Thoracic aorta (tissue), 2 donors: ENCODE data around the gene SCOC. TPM values are rescaled to one million over a fixed set of nuclear protein-coding genes. Genes with fewer than 3 reads are reported as not detected.

Experiments
- ATAC-seq: fragments of 150-250 bp; one replicate; pipeline ENCODE4 v1.8.0; 2017; ENCODE audit warnings: low read depth; ENCODE audit not compliant: insufficient number of reproducible peaks, low FRiP score
- DNase-seq: peaks from one replicate; pipeline ENCODE4 v3.0.0-alpha.2; 2020; ENCODE audit warnings: low spot score
- H3K27ac ChIP-seq, 2 donors: fragments of 200-600 bp; sonication (generic); 1 replicate in 1 of 2; 2 replicates in 1 of 2; pipeline ENCODE4 v1.5.1; 2016; ENCODE audit warnings: mild to moderate bottlenecking in 2 of 2, moderate library complexity in 2 of 2
- H3K27me3 ChIP-seq: fragments of 200-600 bp; sonication (generic); replicated peaks from 2 replicates; pipeline ENCODE4 v1.6.0; 2016; ENCODE audit warnings: mild to moderate bottlenecking; ENCODE audit not compliant: insufficient read depth
- H3K36me3 ChIP-seq: fragments of 200-600 bp; sonication (generic); one replicate; pipeline ENCODE4 v1.5.1; 2016
- H3K4me1 ChIP-seq, 2 donors: fragments of 200-600 bp; sonication (generic); 1 replicate in 1 of 2; 2 replicates in 1 of 2; pipeline versions ENCODE4 v1.5.1 to v1.6.0; 2016; ENCODE audit warnings: low read depth in 2 of 2, mild to moderate bottlenecking in 1 of 2; ENCODE audit not compliant: control insufficient read depth in 1 of 2
- H3K4me3 ChIP-seq: fragments of 200-600 bp; sonication (generic); 2 replicates; pipeline ENCODE4 v1.5.1; 2016; ENCODE audit warnings: mild to moderate bottlenecking
- H3K9me3 ChIP-seq: fragments of 200-600 bp; sonication (generic); 2 replicates; pipeline ENCODE4 v1.5.1; 2016
- total RNA-seq, 2 donors: library from RNA; depleted of rRNA; stranded (reverse); fragments of >200 nt; gene quantifications; one replicate each; pipeline versions ENCODE4 v1.1.0 to v1.2.3, GENCODE V29; 2016
- TF ChIP-seq, protein P1 (sequence below): fragments of 200-600 bp; sonication (generic); IDR thresholded peaks from one replicate; pipeline ENCODE4 v1.5.1; 2019; ENCODE audit warnings: antibody characterized with exemption

Gene SCOC
- total RNA-seq, 2 donors from 2014 or later = 32.0 to 34.4 TPM

- DNase-seq (no peak), ATAC-seq (no peak)
- H3K4me1 ChIP-seq = peaks cover 6 to 8% of the 10 kb centered on the region in 2 donors
- no peaks in the 10 kb centered on the region for H3K9me3 ChIP-seq
- TF ChIP-seq, protein P1, sequence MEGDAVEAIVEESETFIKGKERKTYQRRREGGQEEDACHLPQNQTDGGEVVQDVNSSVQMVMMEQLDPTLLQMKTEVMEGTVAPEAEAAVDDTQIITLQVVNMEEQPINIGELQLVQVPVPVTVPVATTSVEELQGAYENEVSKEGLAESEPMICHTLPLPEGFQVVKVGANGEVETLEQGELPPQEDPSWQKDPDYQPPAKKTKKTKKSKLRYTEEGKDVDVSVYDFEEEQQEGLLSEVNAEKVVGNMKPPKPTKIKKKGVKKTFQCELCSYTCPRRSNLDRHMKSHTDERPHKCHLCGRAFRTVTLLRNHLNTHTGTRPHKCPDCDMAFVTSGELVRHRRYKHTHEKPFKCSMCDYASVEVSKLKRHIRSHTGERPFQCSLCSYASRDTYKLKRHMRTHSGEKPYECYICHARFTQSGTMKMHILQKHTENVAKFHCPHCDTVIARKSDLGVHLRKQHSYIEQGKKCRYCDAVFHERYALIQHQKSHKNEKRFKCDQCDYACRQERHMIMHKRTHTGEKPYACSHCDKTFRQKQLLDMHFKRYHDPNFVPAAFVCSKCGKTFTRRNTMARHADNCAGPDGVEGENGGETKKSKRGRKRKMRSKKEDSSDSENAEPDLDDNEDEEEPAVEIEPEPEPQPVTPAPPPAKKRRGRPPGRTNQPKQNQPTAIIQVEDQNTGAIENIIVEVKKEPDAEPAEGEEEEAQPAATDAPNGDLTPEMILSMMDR = no peak
- no peaks in the 10 kb centered on the region for H3K36me3 ChIP-seq
- no peaks in the 10 kb centered on the region for H3K27me3 ChIP-seq
- no peak overlapping the region for H3K27ac ChIP-seq
- peak overlapping the region; percentile 81 for H3K4me3 ChIP-seq
Measured at GRCh38 chr4:140426610-140427105, 53.2 kb downstream of the SCOC start.

DNA sequence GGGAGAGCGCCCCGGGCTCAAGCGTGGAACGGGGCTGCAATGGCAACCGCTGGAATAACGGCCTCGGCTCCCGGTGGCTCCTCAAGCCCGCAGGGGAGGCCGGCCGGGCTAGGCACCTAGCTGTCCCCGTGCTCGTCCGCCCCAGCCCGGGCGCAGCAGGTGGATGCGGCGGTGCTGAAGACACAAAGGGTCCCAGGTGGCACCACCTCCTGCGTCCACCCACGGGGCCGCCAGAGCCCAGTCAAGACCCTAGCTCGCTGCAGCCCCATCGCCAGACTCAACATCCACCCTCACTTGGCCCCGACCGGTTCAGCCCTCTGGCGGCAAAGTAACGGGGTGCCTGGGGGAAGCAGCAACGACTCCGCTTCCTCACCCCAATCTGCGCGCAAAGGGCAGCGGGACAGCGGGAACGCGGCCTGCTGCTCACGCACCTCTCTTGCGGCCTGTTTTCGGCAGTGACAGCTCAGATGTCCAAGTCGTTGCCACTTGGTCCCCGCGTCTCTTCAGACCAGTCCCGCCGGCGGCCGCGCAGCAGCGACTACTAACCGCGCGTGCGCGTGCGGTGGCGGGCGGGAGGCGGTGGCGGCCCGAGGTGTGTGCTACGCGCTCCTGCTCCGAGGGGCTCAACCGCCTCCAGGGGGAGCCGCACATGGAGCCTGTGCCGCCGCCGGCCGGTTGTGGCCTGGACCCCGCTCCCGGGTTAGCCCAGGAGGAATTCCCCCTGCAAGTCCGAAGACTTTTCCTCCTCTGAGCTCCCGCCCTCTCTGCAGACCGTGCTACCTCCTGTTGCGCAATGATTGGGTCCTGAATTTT lies 53.9 kb downstream of the SCOC start, which contains the start of gene CLGN:
Gene CLGN (minus strand): TSS at position 543 of the 813 bp plus-strand sequence. CDS start 14,570 bp downstream, outside the sequence.
- Histone ChIP-seq H3K27me3 (no peaks in the 10 kb centered on the region), H3K9me3 (no peaks in the 10 kb centered on the region), H3K36me3 (no peaks in the 10 kb centered on the region), H3K4me3 (peak within 1 kb of the TSS; percentile 81), H3K27ac (no peak within 1 kb of the TSS), H3K4me1 (peaks cover 6 to 8% of the 10 kb centered on the region in 2 donors)
- ATAC-seq (no peak), DNase-seq (no peak)
- TF ChIP-seq, protein P1 = no peak

GRCh38 chr4:140427919-140428471 lies 54.5 kb downstream of the SCOC start:
- TF ChIP-seq, protein P1 = no peak
- no peak for DNase-seq
- H3K9me3 ChIP-seq = no peaks in the 10 kb centered on the region
- peaks cover 6 to 8% of the 10 kb centered on the region in 2 donors for H3K4me1 ChIP-seq
- H3K27me3 ChIP-seq = no peaks in the 10 kb centered on the region
- H3K27ac ChIP-seq = no peak overlapping the region
- no peak for ATAC-seq
- H3K4me3 ChIP-seq = peak overlapping the region; percentile 81
- H3K36me3 ChIP-seq = no peaks in the 10 kb centered on the region

Other genes with a start within 250 kb of the SCOC start
- 10 to 100 TPM in 1 of 2 donors, 1 to 10 TPM in 1; 7.3 to 14.1 TPM for gene MAML3, start 219.5 kb upstream of the SCOC start, total RNA-seq
- gene CLGN, start 54.0 kb downstream of the SCOC start, total RNA-seq = under 1 TPM in 1 of 2 donors, not detected in 1; 0.21 TPM
- not detected for gene MGAT4D, start 124.6 kb downstream of the SCOC start, total RNA-seq
- gene ELMOD2, start 150.5 kb downstream of the SCOC start, total RNA-seq = 10 to 100 TPM; 22.3 to 26.1 TPM
- not detected for gene UCP1, start 195.3 kb downstream of the SCOC start, total RNA-seq